K562 (cell line): Measurements from ENCODE around the gene NXN. TPM values are rescaled to one million over a fixed set of nuclear protein-coding genes. Genes with fewer than 3 reads are reported as not detected.
A peak's percentile ranks its signal among the peaks of the same experiment; 100 is the strongest.

ENCODE experiments used
- ARHGAP35 ChIP-seq: fragments of 450-650 bp; IDR thresholded peaks from 2 replicates; pipeline ENCODE4 v1.6.1; 2018; ENCODE audit not compliant: partially characterized antibody
- CAMTA2 ChIP-seq: fragments of 250-450 bp; sonication (Bioruptor Pico); conservative IDR thresholded peaks from 2 replicates; pipeline ENCODE4 v1.5.1; 2022
- E2F1 ChIP-seq: sonication (generic); formaldehyde crosslinking; IDR thresholded peaks from 2 replicates; pipeline ENCODE4 v1.8.1; 2023; ENCODE audit warnings: mild to moderate bottlenecking, missing genetic modification reagents, moderate library complexity
- E4F1 ChIP-seq: fragments of 250-450 bp; sonication (Bioruptor Pico); IDR thresholded peaks from 2 replicates; pipeline ENCODE4 v1.5.0; 2021; ENCODE audit warnings: mild to moderate bottlenecking, borderline replicate concordance
- EP300 ChIP-seq: IDR thresholded peaks from 2 replicates; pipeline ENCODE4 v1.6.1; 2012; ENCODE audit warnings: low read length, improper control_type of control experiment
- EWSR1 ChIP-seq: fragments of 450-650 bp; IDR thresholded peaks from 2 replicates; pipeline ENCODE4 v1.6.1; 2018; ENCODE audit warnings: borderline replicate concordance, mild to moderate bottlenecking, low read depth, moderate library complexity; ENCODE audit not compliant: partially characterized antibody
- HDAC6 ChIP-seq: IDR thresholded peaks from 2 replicates; pipeline ENCODE4 v1.6.1; 2012; ENCODE audit warnings: low read depth, mild to moderate bottlenecking, control low read depth, inconsistent platforms, low read length, moderate library complexity
- MAFF ChIP-seq: IDR thresholded peaks from 2 replicates; pipeline ENCODE4 v1.6.1; 2012; ENCODE audit warnings: low read length, improper control_type of control experiment
- NCOR1 ChIP-seq: fragments of 450-650 bp; IDR thresholded peaks from 2 replicates; pipeline ENCODE4 v1.6.1; 2016; ENCODE audit warnings: mild to moderate bottlenecking, moderate library complexity
- PRPF4 ChIP-seq: fragments of 200-400 bp; formaldehyde crosslinking; IDR thresholded peaks from one replicate; pipeline ENCODE4 v1.6.1; 2017; ENCODE audit warnings: low read length, low read depth, mild to moderate bottlenecking; ENCODE audit not compliant: insufficient read depth, poor library complexity, severe bottlenecking
- RB1 ChIP-seq: fragments of 450-650 bp; IDR thresholded peaks from 2 replicates; pipeline ENCODE4 v1.6.1; 2017; ENCODE audit warnings: low read depth, mild to moderate bottlenecking
- SMARCE1 ChIP-seq: fragments of 450-650 bp; IDR thresholded peaks from 2 replicates; pipeline ENCODE4 v1.7.1; 2016; ENCODE audit warnings: mild to moderate bottlenecking
- TCF3 ChIP-seq: sonication (generic); formaldehyde crosslinking; IDR thresholded peaks from 2 replicates; pipeline ENCODE4 v1.4.0; 2020; ENCODE audit warnings: mild to moderate bottlenecking, missing genetic modification reagents
- THRAP3 ChIP-seq: fragments of 450-650 bp; IDR thresholded peaks from 2 replicates; pipeline ENCODE4 v1.6.1; 2016; ENCODE audit warnings: mild to moderate bottlenecking, inconsistent platforms, borderline replicate concordance
- YY1 ChIP-seq, 3 experiments: IDR thresholded peaks; 2 replicates each; pipeline ENCODE4 v1.6.1; 2011; ENCODE audit warnings: low read length in 2 of 3, mild to moderate bottlenecking in 2 of 3, moderate library complexity in 2 of 3, borderline replicate concordance in 1 of 3, control low read depth in 1 of 3, low read depth in 1 of 3; ENCODE audit not compliant: insufficient read depth in 3 of 3, insufficient replicate concordance in 2 of 3, control insufficient read depth in 1 of 3, insufficient read length in 1 of 3; ENCODE audit errors: extremely low read depth in 1 of 3
- ZBTB43 ChIP-seq: sonication (generic); formaldehyde crosslinking; IDR thresholded peaks from 2 replicates; pipeline ENCODE4 v1.8.0; 2023; ENCODE audit warnings: mild to moderate bottlenecking, missing genetic modification reagents
- ZNF253 ChIP-seq: fragments of 250-450 bp; sonication (Bioruptor Pico); conservative IDR thresholded peaks from 2 replicates; pipeline ENCODE4 v1.6.1; 2021; ENCODE audit warnings: mild to moderate bottlenecking
- ZNF384 ChIP-seq: IDR thresholded peaks from 2 replicates; pipeline ENCODE4 v1.6.1; 2012; ENCODE audit warnings: low read depth, low read length, improper control_type of control experiment
- ZNF444 ChIP-seq: fragments of 250-450 bp; sonication (Bioruptor Pico); IDR thresholded peaks from 2 replicates; pipeline ENCODE4 v1.4.0; 2020; ENCODE audit warnings: mild to moderate bottlenecking, moderate library complexity
- ZNF512 ChIP-seq: IDR thresholded peaks from 2 replicates; pipeline ENCODE4 v1.6.1; 2016; ENCODE audit warnings: missing genetic modification characterization, missing compliant biosample characterization
- ZNF79 ChIP-seq: fragments of 250-450 bp; sonication (Bioruptor Pico); IDR thresholded peaks from 2 replicates; pipeline ENCODE4 v1.4.0; 2020; ENCODE audit warnings: low read depth, mild to moderate bottlenecking, moderate library complexity
- polyA plus RNA-seq, 8 experiments: library from polyadenylated mRNA; depleted of rRNA in 4 of 8; stranded (reverse) in 5 of 8; unstranded in 3 of 8; fragments of >200 nt; fragmentation: Nextera tagmentation in 2 of 8; fragmentation: Illumina TruSeq in 1 of 8; extraction: Ambion mirVana in 2 of 8; extraction: Trizol in 1 of 8; gene quantifications; 2 replicates each; pipeline versions ENCODE4 v1.2.1 to v1.2.3, GENCODE V29; 2011 to 2014; ENCODE audit warnings: inconsistent platforms in 1 of 8, missing spikeins in 1 of 8
- total RNA-seq, 7 experiments: library from RNA; depleted of rRNA in 6 of 7; stranded (reverse); fragments of >200 nt in 6 of 7; fragmentation: Illumina TruSeq in 2 of 7; extraction: Trizol in 2 of 7; gene quantifications; 2 replicates each; pipeline versions ENCODE4 v1.2.1 to v1.2.3, GENCODE V29; 2011 to 2021; ENCODE audit warnings: low replicate concordance in 1 of 7

NXN gene
- total and polyA plus RNA-seq, 9 of the 15 experiments (the other 6 are each of a cell fraction or from before 2014, with no cell fraction given) = 0.08 to 0.39 (median 0.29) TPM; not detected in 5

GRCh38 chr17:781805-782731 is 197.5 kb downstream of the NXN start, which contains the start of the genes GLOD4 and MRM3 (continued):
- TF ChIP-seq ZNF79 (CRISPR knock-in tag) (no peak), EP300 (no peak), ZNF384 (no peak), ZNF253 (CRISPR knock-in tag) (no peak), EWSR1 (no peak), ZNF512 (no peak), YY1 (IDR thresholded peaks at IDR 0.05; ENCODE audit: borderline replicate concordance in 1 of 3, control insufficient read depth in 1 of 3, extremely low read depth in 1 of 3, insufficient read depth in 3 of 3, insufficient read length in 1 of 3, insufficient replicate concordance in 2 of 3, low read depth in 1 of 3, low read length in 2 of 3) (peak; percentile 84 to 96 (median 94)), TCF3 (CRISPR knock-in tag) (0 out of 2 replicates have a peak, but pooled peaks have one; percentile 5), HDAC6 (no peak), PRPF4 (no peak), SMARCE1 (no peak), CAMTA2 (CRISPR knock-in tag) (no peak), THRAP3 (no peak), E2F1 (no peak), MAFF (no peak), E4F1 (CRISPR knock-in tag) (no peak), RB1 (peak; percentile 79; the same call in 1 of the 2 replicates), ZNF444 (CRISPR knock-in tag) (no peak), ZBTB43 (no peak), ARHGAP35 (no peak), NCOR1 (no peak)
